Small intestine (tissue), 7 donors: Measurements from ENCODE around the gene CAPN15. TPM values are rescaled to one million over a fixed set of nuclear protein-coding genes. Genes with fewer than 3 reads are reported as not detected.

Experiments
- DNase-seq, 2 donors: peaks; one replicate each; pipeline versions ENCODE4 v3.0.0 to v3.0.0-alpha.2; 2013
- FAIRE-seq: peaks from 2 replicates; lab custom pipeline; 2012; peaks lifted over from hg19 to GRCh38; lab: Jason Lieb, UNC
- H3K27ac ChIP-seq, 3 donors: one replicate each; pipeline ENCODE4 v1.5.1; 2013; ENCODE audit warnings: low read length in 2 of 3, mild to moderate bottlenecking in 2 of 3, control low read depth in 1 of 3, inconsistent platforms in 1 of 3, low read depth in 1 of 3, moderate library complexity in 1 of 3
- H3K27me3 ChIP-seq, 3 donors: one replicate each; pipeline ENCODE4 v1.6.1; 2013; ENCODE audit warnings: low read length in 3 of 3, inconsistent platforms in 1 of 3; ENCODE audit not compliant: control insufficient read depth in 3 of 3, insufficient read depth in 3 of 3
- H3K36me3 ChIP-seq, 3 donors: one replicate each; pipeline ENCODE4 v1.6.1; 2013; ENCODE audit warnings: low read length in 3 of 3, inconsistent platforms in 1 of 3, low read depth in 1 of 3, mild to moderate bottlenecking in 1 of 3, moderate library complexity in 1 of 3; ENCODE audit not compliant: control insufficient read depth in 3 of 3, insufficient read depth in 2 of 3
- H3K4me1 ChIP-seq, 3 donors: one replicate each; pipeline ENCODE4 v1.6.1; 2013; ENCODE audit warnings: low read length in 2 of 3, inconsistent platforms in 1 of 3, low read depth in 1 of 3, mild to moderate bottlenecking in 1 of 3, moderate library complexity in 1 of 3; ENCODE audit not compliant: control insufficient read depth in 3 of 3, insufficient read depth in 2 of 3
- H3K4me3 ChIP-seq, 3 donors: one replicate each; pipeline ENCODE4 v1.5.1; 2013; ENCODE audit warnings: low read length in 3 of 3, control low read depth in 1 of 3, inconsistent platforms in 1 of 3, low read depth in 1 of 3, mild to moderate bottlenecking in 1 of 3, moderate library complexity in 1 of 3
- H3K9me3 ChIP-seq, 2 donors: one replicate each; pipeline ENCODE4 v1.6.1; 2013; ENCODE audit warnings: low read depth in 1 of 2, low read length in 1 of 2; ENCODE audit not compliant: control insufficient read depth in 2 of 2, insufficient read depth in 1 of 2
- WGBS, 3 donors: extraction: QIAGEN DNeasy Blood & Tissue Kit; methylation state at CpG; one replicate each; pipeline ENCODE4 v1.1.7; 2013; 5-methylcytosine and 5-hydroxymethylcytosine counted together
- polyA plus RNA-seq, 4 donors: library from polyadenylated mRNA; stranded (reverse) in 3 of 4; unstranded in 1 of 4; fragments of 200-250 nt in 3 of 4; fragments of 120-200 nt in 1 of 4; gene quantifications; one replicate each; pipeline versions ENCODE4 v1.2.1 to v1.2.3, GENCODE V29; 2013
- donor health status: healthy with polysubstance abuse.
- donor health status: control.
- donor health status: control.
- donor health status: Bipolar disorder and iron deficiency.
- donor health status: healthy.

Gene CAPN15
- polyA plus RNA-seq, 4 donors: 51.3 to 105 (median 70.2) TPM

DNA sequence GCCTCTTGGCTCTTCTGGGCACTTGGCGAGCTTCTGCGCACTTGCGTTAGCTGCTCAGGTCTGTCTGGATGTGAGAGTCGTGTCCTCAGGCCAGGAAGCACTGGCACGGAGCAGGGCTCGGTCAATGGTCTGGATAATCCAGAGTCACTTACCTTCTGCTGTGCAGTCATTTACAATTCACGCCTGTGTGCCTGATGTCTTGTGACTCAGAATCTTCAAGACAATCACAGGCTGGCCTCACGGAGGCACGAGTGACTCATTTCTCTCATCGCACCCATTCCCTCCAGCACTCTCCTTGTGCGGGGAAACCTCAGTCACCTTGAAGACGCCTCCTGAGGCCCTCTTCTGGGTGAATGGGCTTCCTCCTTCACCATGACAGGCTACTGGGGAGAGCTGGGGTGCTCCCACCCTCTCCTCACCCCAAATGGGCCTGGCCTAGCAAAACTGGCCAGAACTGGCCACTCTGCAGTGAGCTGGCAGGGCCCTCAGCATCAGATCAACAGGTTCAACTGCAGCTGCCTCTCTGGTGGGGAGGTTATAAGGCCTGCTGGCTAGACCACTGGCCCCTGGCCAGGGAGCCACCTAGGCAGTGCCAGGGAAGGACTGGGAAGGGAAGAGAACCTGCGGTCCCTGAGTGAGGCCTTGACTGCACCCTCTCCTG lies 1.9 kb upstream of the CAPN15 start:
- WGBS, 3 donors: 35 to 58% (median 46%) methylated on average over 13 of the region's 13 CpGs
- peaks cover 0 to 53% (median 5%) of the 10 kb centered on the region in 3 donors for H3K36me3 ChIP-seq
- no peaks in the 10 kb centered on the region for H3K27me3 ChIP-seq
- H3K27ac ChIP-seq: peak overlapping the region; percentile 91 to 97 (median 95)
- no peaks in the 10 kb centered on the region for H3K9me3 ChIP-seq
- no peak for FAIRE-seq
- peak overlapping the region in 1 of 3 donors; percentile 59 for H3K4me3 ChIP-seq
- peak; percentile 83 for DNase-seq
- peaks cover 11 to 56% (median 13%) of the 10 kb centered on the region in 3 donors for H3K4me1 ChIP-seq

DNA sequence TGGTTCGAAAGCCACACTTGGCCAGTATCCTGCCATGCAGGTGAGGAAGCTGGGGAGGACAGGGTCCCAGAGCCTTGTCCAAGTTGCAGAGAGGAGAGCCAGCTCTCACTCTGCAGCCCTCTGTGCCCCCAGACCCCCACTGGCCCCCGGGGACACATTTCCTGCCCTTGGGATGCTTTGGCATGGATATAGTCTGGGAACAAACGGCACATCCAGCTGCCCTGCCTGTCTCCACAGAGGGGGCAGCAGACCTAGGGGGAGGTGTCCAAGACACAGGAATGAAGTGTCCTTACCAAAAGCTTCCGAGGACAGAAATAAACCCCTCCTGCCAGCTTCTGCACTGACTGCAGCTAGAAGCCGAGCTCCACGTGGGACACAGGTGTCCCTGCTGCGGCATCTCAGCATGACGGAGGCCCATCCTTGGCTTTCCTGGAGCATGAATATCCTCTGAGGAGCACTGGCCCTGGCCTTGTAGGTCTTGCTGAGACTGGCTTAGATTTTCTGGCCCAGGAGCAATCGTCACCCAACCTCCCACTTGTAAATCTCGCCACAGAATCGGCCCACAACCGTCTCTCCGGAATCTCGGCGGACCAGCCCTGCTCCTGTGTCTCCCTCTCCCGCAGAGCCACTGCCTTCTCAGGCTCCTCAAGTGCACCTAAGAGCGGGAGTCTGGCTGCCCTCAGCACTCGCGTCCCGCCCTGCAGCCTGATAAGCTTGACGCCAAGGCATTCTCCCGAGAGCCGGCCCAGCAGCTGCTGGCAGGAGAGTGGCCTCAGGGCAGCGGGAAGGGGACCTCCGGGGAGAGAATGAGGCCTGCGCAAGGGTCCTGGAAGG lies 1.1 kb upstream of the CAPN15 start:
- Histone ChIP-seq H3K4me3 (peak overlapping the region; percentile 59 to 93 (median 74)), H3K9me3 (no peaks in the 10 kb centered on the region), H3K36me3 (peaks cover 0 to 53% (median 0%) of the 10 kb centered on the region in 3 donors), H3K27ac (peak overlapping the region; percentile 91 to 97 (median 95)), H3K27me3 (no peaks in the 10 kb centered on the region), H3K4me1 (peaks cover 11 to 56% (median 13%) of the 10 kb centered on the region in 3 donors)
- DNase-seq (peak in 1 of 2 donors; percentile 70), FAIRE-seq (no peak)
- WGBS, 3 donors: 4 to 7% (median 6%) methylated on average over 26 of the region's 26 CpGs

DNA sequence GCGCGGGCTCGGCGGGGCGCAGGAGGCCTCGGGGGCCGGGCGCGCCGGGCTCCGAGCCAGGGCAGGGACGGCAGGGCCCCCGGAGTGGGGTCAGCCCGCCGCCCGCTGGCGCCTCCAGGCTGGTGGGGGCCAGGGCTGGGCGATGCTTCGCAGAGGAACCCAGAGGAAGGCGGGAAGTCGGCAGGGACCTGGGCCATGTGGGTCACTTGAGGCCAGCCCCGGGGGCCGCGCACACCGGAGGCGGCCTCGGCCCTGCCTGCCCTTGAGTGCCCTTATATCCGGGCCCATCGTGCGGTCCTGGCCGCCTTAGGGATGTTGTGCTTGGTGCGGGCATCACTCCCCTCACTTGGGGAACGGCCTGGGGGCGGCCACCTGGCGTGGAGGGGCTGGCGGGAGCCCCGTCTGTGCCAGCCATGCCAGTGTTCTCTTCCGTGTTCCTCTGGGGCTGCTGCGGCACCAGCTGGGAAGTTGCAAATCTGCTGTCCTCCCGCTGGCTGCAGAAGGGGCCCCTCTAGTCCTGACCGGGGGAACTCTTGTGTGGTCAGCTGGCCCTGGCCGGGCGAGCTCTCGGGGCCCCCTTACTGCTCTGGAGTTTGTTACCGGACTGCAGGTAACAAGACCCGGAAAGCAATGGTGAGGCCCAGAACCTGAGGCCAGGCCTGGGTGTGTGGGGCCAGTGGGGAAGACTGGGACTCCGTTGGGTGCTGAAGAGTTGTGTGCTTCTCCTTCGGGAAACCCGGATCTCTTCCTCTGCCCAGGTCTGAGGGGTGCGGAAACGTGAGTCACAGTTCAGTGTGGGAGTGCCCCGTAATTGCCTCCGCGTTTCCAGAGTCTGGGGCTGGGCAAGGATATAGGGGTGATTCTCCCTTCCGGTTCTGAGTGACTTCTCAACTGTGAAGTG lies 849 bp downstream of the CAPN15 start:
- DNase-seq (peak; percentile 89 to 96), FAIRE-seq (no peak)
- 0 to 2% (median 0%) methylated on average over 37 to 55 of the region's 55 CpGs for WGBS, 3 donors
- Histone ChIP-seq H3K4me1 (peaks cover 11 to 58% (median 13%) of the 10 kb centered on the region in 3 donors), H3K27ac (peak overlapping the region; percentile 93 to 99 (median 95)), H3K4me3 (peak overlapping the region; percentile 71 to 93 (median 79)), H3K9me3 (no peaks in the 10 kb centered on the region), H3K27me3 (no peaks in the 10 kb centered on the region), H3K36me3 (peaks cover 0 to 45% (median 0%) of the 10 kb centered on the region in 3 donors)

DNA sequence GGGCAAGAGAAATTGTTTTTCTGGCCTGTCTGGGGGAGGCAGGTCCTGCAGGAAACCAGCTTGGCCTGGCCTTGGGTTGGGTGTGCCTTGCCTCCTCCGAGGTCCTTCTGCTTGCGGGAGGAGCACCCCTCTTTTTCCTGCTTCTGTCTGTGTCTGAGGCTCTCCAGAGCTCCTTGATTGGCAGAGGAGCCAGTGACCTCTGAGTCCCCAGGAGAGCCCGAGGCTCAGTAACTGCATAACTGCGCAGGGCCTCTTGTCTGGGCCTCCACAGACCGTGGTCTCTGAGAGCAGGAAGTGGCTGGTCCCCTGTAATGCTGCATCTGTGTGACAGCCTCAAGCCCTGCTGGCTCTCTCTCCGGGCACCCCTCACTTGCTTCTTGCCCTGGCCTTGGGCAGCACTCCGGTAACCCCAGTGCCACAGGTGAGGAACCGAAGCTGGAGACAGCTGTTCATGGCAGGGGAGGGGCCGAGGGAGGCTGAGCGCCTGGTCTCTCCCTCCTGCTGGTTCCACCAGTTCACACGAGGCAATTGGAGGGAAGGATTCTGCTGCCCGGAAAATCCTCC lies 1.6 kb downstream of the CAPN15 start:
- H3K36me3 ChIP-seq: peaks cover 0 to 43% (median 0%) of the 10 kb centered on the region in 3 donors
- H3K9me3 ChIP-seq: no peaks in the 10 kb centered on the region
- WGBS, 3 donors: 4 to 36% (median 16%) methylated on average over 12 of the region's 12 CpGs
- H3K4me1 ChIP-seq: peaks cover 11 to 58% (median 13%) of the 10 kb centered on the region in 3 donors
- peak overlapping the region; percentile 71 to 93 (median 79) for H3K4me3 ChIP-seq
- DNase-seq: no peak
- H3K27me3 ChIP-seq: no peaks in the 10 kb centered on the region
- H3K27ac ChIP-seq: peak overlapping the region; percentile 93 to 99 (median 95)
- no peak for FAIRE-seq

DNA sequence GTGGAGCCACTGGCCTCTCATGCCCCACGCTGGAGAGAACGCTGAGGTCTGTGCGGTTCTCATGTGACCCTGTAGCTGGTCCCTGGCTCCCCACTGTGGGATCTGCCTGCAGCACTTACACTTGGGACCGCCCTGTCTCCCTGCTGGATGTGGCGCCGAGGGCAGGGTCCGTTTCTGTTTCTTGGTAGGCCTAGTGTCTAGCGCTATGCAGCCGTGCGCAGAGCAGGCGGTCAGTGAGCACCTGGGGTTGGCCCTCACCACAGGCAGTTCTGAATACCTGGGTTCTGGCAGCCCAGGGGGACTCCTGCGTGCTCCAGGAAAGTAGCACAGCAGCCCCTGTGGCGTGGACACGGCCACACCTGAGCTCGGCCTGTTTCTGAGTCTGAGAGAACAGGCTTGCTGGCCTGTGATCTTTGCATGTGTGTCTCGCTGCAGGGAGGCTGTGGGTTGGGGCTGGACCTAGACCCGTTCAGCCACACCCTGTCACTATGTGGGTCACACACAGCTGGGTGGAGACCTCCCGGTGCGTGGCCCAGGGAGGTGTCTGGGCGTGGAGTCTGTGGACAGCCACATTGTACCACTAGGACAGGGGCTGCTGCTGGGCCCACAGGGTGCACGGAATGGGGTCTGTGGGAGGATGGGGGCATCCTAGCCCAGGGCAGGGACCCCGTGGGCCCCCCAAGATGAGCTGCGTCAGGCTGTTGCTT lies 2.8 kb downstream of the CAPN15 start:
- DNase-seq (peak; percentile 56 to 86), FAIRE-seq (no peak)
- peak overlapping the region in 1 of 3 donors; percentile 93 for H3K4me3 ChIP-seq
- H3K27ac ChIP-seq: peak overlapping the region; percentile 93 to 99 (median 95)
- WGBS, 3 donors: 31 to 69% (median 43%) methylated on average over 22 to 23 of the region's 23 CpGs
- H3K36me3 ChIP-seq: peaks cover 0 to 43% (median 0%) of the 10 kb centered on the region in 3 donors
- H3K27me3 ChIP-seq: no peaks in the 10 kb centered on the region
- H3K9me3 ChIP-seq: no peaks in the 10 kb centered on the region
- peaks cover 11 to 56% (median 13%) of the 10 kb centered on the region in 3 donors for H3K4me1 ChIP-seq

DNA sequence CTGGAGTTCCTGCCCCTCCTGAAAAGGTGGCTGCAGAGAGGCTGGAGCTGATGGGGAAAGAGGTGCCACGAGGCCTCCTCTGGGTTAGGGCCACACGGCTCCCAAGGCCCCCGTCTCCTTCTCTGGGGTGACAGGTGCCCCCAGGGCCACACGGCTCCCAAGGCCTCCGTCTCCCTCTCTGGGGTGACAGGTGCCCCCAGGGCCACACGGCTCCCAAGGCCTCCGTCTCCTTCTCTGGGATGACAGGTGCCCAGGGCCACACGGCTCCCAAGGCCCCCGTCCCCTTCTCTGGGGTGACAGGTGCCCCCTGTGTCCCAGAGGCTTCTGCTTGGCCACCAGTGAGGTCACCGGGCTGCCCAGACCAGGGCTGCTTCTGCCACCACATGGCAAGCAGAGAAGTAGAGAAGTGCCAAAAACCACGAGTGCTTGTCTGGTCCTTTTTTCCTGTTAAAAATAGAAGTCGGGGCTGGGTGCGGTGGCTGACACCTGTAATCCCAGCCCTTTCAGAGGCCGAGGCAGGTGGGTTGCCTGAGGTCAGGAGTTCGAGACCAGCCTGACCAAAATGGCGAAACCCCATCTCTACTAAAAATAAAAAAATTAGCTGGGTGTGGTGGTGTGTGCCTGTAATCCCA lies 4.1 kb downstream of the CAPN15 start:
- Histone ChIP-seq H3K4me3 (no peak overlapping the region), H3K27me3 (no peaks in the 10 kb centered on the region), H3K4me1 (peaks cover 5 to 53% (median 13%) of the 10 kb centered on the region in 3 donors), H3K36me3 (peaks cover 0 to 55% (median 0%) of the 10 kb centered on the region in 3 donors), H3K9me3 (no peaks in the 10 kb centered on the region), H3K27ac (no peak overlapping the region)
- no peak for DNase-seq
- no peak for FAIRE-seq
- 79 to 91% (median 90%) methylated on average over 15 to 16 of the region's 16 CpGs for WGBS, 3 donors
